Neural cell (in vitro differentiated cells): ENCODE results near the gene B3GALT5.

Source experiments
- CTCF ChIP-seq: fragments of 450-650 bp; IDR thresholded peaks from 2 replicates; pipeline ENCODE4 v1.5.1; 2014; ENCODE audit warnings: antibody characterized with exemption, mild to moderate bottlenecking, moderate library complexity; ENCODE audit not compliant: poor library complexity, severe bottlenecking
- EP300 ChIP-seq: fragments of 450-650 bp; conservative IDR thresholded peaks from 2 replicates; pipeline ENCODE4 v1.6.1; 2014; ENCODE audit warnings: antibody characterized with exemption, mild to moderate bottlenecking, moderate library complexity; ENCODE audit not compliant: poor library complexity, severe bottlenecking
- EZH2 ChIP-seq: fragments of 200-600, 300-800 bp; shearing (Covaris generic), sonication (generic); IDR thresholded peaks from 2 replicates; pipeline ENCODE4 v1.6.1; 2014; ENCODE audit warnings: antibody characterized with exemption, low read length, borderline replicate concordance, mild to moderate bottlenecking; ENCODE audit not compliant: insufficient read depth, poor library complexity, severe bottlenecking
- MXI1 ChIP-seq: fragments of 450-650 bp; conservative IDR thresholded peaks from 2 replicates; pipeline ENCODE4 v1.6.1; 2014; ENCODE audit warnings: antibody characterized with exemption, mild to moderate bottlenecking; ENCODE audit not compliant: poor library complexity, severe bottlenecking
- POLR2AphosphoS5 ChIP-seq: IDR thresholded peaks from 2 replicates; pipeline ENCODE4 v1.6.1; 2012
- RAD21 ChIP-seq: fragments of 450-650 bp; conservative IDR thresholded peaks from 2 replicates; pipeline ENCODE4 v1.6.1; 2014; ENCODE audit warnings: antibody characterized with exemption, mild to moderate bottlenecking, moderate library complexity
- SMC3 ChIP-seq: fragments of 450-650 bp; conservative IDR thresholded peaks from 2 replicates; pipeline ENCODE4 v1.6.1; 2014; ENCODE audit warnings: antibody characterized with exemption, mild to moderate bottlenecking, moderate library complexity; ENCODE audit not compliant: poor library complexity

DNA sequence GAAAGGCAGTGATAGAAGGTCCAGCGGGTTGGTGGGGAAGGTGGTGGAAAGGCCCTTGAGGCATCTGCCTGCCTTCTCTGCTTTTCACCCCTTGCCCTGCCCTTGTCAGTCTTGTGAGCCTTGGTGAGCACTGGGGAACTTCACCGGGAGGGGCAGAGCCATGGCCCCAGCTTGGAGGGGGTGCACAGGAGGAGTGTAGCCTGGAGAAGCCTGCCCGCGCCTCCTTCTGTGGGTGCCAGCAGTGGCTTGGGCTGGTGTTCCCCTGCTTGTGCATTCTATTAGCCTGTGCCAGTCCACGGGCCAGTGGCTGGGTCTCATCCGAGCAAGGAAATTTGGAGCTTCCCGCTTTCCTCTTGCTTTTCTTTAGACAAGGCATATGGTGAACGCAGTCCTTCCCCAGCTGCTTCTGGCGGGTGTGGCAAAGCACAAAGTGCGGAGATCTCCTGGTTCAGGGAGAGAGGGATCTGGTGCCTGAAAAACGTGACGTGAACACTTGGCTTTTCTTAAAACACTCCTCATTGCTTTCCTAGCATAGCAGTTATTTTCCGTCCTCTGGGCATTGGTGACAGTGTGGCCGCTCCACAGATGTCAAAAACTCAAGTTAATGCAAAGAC is 10.6 kb upstream of the B3GALT5 start:
- TF ChIP-seq EZH2 (no peak), RAD21 (no peak), CTCF (no peak), SMC3 (no peak), POLR2AphosphoS5 (no peak), MXI1 (no peak), EP300 (no peak)
